OCI-LY1 (cell line): ENCODE measurements around the gene DNAJC25.

ENCODE experiments used
- H2AFZ ChIP-seq: fragments of 200-600 bp; sonication (generic), shearing (Covaris generic); 2 replicates; pipeline ENCODE4 v1.6.0; 2014; ENCODE audit warnings: antibody characterized with exemption, mild to moderate bottlenecking, low read length
- H3F3A ChIP-seq: fragments of 200-600 bp; sonication (generic), shearing (Covaris generic); 2 replicates; pipeline ENCODE4 v1.6.0; 2014; ENCODE audit warnings: mild to moderate bottlenecking, antibody characterized with exemption, low read length, moderate library complexity; ENCODE audit not compliant: insufficient read depth
- H3K27ac ChIP-seq: fragments of 200-600 bp; sonication (generic); 2 replicates; pipeline ENCODE4 v1.5.1; 2014; ENCODE audit warnings: low read length, mixed run types, mild to moderate bottlenecking, low read depth; ENCODE audit not compliant: poor library complexity, severe bottlenecking
- H3K27me3 ChIP-seq: fragments of 200-600 bp; sonication (generic); 2 replicates; pipeline ENCODE4 v1.6.0; 2014; ENCODE audit warnings: antibody characterized with exemption, mild to moderate bottlenecking, low read length, moderate library complexity; ENCODE audit not compliant: insufficient read depth
- H3K36me3 ChIP-seq: fragments of 200-600 bp; sonication (generic); 2 replicates; pipeline ENCODE4 v1.6.1; 2014; ENCODE audit warnings: mild to moderate bottlenecking, antibody characterized with exemption, low read length, moderate library complexity, mixed read lengths; ENCODE audit not compliant: insufficient read depth
- H3K4me1 ChIP-seq: fragments of 200-600 bp; sonication (generic); 2 replicates; pipeline ENCODE4 v1.5.1; 2014; ENCODE audit warnings: mild to moderate bottlenecking, low read length, moderate library complexity; ENCODE audit not compliant: insufficient read depth, severe bottlenecking
- H3K4me2 ChIP-seq: fragments of 200-600 bp; sonication (generic), shearing (Covaris generic); 2 replicates; pipeline ENCODE4 v1.6.1; 2014; ENCODE audit warnings: low read length
- H3K4me3 ChIP-seq: fragments of 200-600 bp; sonication (generic); 2 replicates; pipeline ENCODE4 v1.5.1; 2014; ENCODE audit warnings: low read length, low read depth, mild to moderate bottlenecking, mixed read lengths; ENCODE audit not compliant: poor library complexity, severe bottlenecking
- H3K79me2 ChIP-seq: fragments of 200-600 bp; shearing (Covaris generic); 2 replicates; pipeline ENCODE4 v1.6.1; 2016; ENCODE audit warnings: mixed run types, low read length, mixed read lengths; ENCODE audit not compliant: insufficient read depth
- H3K9ac ChIP-seq: fragments of 200-600 bp; sonication (generic), shearing (Covaris generic); 2 replicates; pipeline ENCODE4 v1.6.1; 2014; ENCODE audit warnings: mild to moderate bottlenecking, low read length, mixed read lengths
- H3K9me2 ChIP-seq: fragments of 200-600 bp; sonication (generic), shearing (Covaris generic); 2 replicates; pipeline ENCODE4 v1.6.1; 2014; ENCODE audit warnings: low read depth, mild to moderate bottlenecking, low read length, mixed read lengths
- H3K9me3 ChIP-seq: fragments of 200-600 bp; shearing (Covaris generic); 2 replicates; pipeline ENCODE4 v1.6.1; 2014; ENCODE audit warnings: low read length, mixed read lengths
- H4K20me1 ChIP-seq: fragments of 200-600 bp; sonication (generic), shearing (Covaris generic); 2 replicates; pipeline ENCODE4 v1.6.0; 2016; ENCODE audit warnings: mild to moderate bottlenecking, low read length; ENCODE audit not compliant: insufficient read depth
- CTCF ChIP-seq: fragments of 200-600 bp; sonication (generic), shearing (Covaris generic); IDR thresholded peaks from 2 replicates; pipeline ENCODE4 v1.5.1; 2017; ENCODE audit warnings: mild to moderate bottlenecking, antibody characterized with exemption, low read length, moderate library complexity, mixed read lengths
- EZH2 ChIP-seq: fragments of 200-600 bp; sonication (generic), shearing (Covaris generic); IDR thresholded peaks from 2 replicates; pipeline ENCODE4 v1.8.0; 2017; ENCODE audit warnings: borderline replicate concordance, mixed run types, mild to moderate bottlenecking, antibody characterized with exemption, low read length, moderate library complexity, mixed read lengths

Gene DNAJC25

GRCh38 chr9:111627260-111627963 lies 3.7 kb upstream of the DNAJC25 start:
- peaks cover 12% of the 10 kb centered on the region for H3K4me1 ChIP-seq
- no peaks in the 10 kb centered on the region for H3K9me2 ChIP-seq
- no peaks in the 10 kb centered on the region for H3F3A ChIP-seq
- H2AFZ ChIP-seq: no peak overlapping the region
- H3K79me2 ChIP-seq: peaks cover 8% of the 10 kb centered on the region
- H3K27ac ChIP-seq: no peak overlapping the region
- H3K4me3 ChIP-seq: no peak overlapping the region
- H3K27me3 ChIP-seq: no peaks in the 10 kb centered on the region
- no peaks in the 10 kb centered on the region for H3K9me3 ChIP-seq
- H3K4me2 ChIP-seq: no peak overlapping the region
- TF ChIP-seq CTCF (no peak), EZH2 (no peak)
- no peak overlapping the region for H3K9ac ChIP-seq
- H4K20me1 ChIP-seq: no peaks in the 10 kb centered on the region
- H3K36me3 ChIP-seq: no peaks in the 10 kb centered on the region

DNA sequence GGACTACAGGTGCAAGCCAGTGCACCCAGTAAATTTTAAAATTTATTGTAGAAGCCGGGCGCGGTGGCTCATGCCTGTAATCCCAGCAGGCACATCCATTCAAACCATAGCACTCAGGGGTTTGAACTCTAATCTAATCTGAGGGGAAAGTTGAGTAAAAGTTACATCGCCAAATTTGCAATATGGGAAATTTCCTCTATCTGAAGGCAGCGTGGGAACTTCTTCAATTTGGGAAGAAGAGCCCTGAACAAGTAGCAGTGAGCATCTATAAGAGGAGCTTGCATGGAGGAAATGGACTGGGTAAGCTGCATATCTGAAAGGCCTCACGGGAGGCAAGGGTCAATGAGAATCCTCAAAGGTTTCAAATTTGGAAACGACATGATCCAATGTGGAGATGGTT lies 2.7 kb upstream of the DNAJC25 start:
- H3K27me3 ChIP-seq: no peaks in the 10 kb centered on the region
- H3K4me2 ChIP-seq: no peak overlapping the region
- H2AFZ ChIP-seq: no peak overlapping the region
- peaks cover 21% of the 10 kb centered on the region for H3K4me1 ChIP-seq
- peaks cover 18% of the 10 kb centered on the region for H3K79me2 ChIP-seq
- H3K4me3 ChIP-seq: no peak overlapping the region
- H3K9me2 ChIP-seq: no peaks in the 10 kb centered on the region
- H3K36me3 ChIP-seq: no peaks in the 10 kb centered on the region
- TF ChIP-seq CTCF (no peak), EZH2 (no peak)
- H3K9ac ChIP-seq: no peak overlapping the region
- no peaks in the 10 kb centered on the region for H3K9me3 ChIP-seq
- H3F3A ChIP-seq: no peaks in the 10 kb centered on the region
- no peak overlapping the region for H3K27ac ChIP-seq
- H4K20me1 ChIP-seq: no peaks in the 10 kb centered on the region

- H3F3A ChIP-seq: no peaks in the 10 kb centered on the region
- H3K4me1 ChIP-seq: peaks cover 29% of the 10 kb centered on the region
- peak overlapping the region; percentile 90 for H3K4me3 ChIP-seq
- H4K20me1 ChIP-seq: no peaks in the 10 kb centered on the region
- peak overlapping the region; percentile 71 for H3K9ac ChIP-seq
- peak overlapping the region; percentile 97 for H2AFZ ChIP-seq
- H3K27me3 ChIP-seq: no peaks in the 10 kb centered on the region
- H3K9me2 ChIP-seq: no peaks in the 10 kb centered on the region
- H3K36me3 ChIP-seq: no peaks in the 10 kb centered on the region
- peak overlapping the region; percentile 92 for H3K4me2 ChIP-seq
- TF ChIP-seq CTCF (no peak), EZH2 (no peak)
- H3K9me3 ChIP-seq: no peaks in the 10 kb centered on the region
- peaks cover 38% of the 10 kb centered on the region for H3K79me2 ChIP-seq
- peak overlapping the region; percentile 24 for H3K27ac ChIP-seq
Observed at GRCh38 chr9:111630182-111630963, 761 bp upstream of the DNAJC25 start.
